Right kidney (tissue), 9 donors: Measurements from ENCODE around the gene TMCC1.
A peak's percentile ranks its signal among the peaks of the same experiment; 100 is the strongest.
"Not testable (repeated sequence)": the region's sequence is repeated elsewhere in the genome, so short reads cannot be mapped to it uniquely, and the experiment has no call there.

Experiments
- DNase-seq: peaks from one replicate; pipeline ENCODE4 v3.0.0-alpha.2; 2016
- long read RNA-seq, 8 donors: transcript quantifications; one replicate each; lab custom pipeline, GENCODE V29; 2026

The TMCC1 gene
- long read RNA-seq, donor 1, result 0 reads
- long read RNA-seq, donor 2, result 0 reads
- long read RNA-seq, donor 3, result 0 reads
- long read RNA-seq, donor 4, result 0 reads
- long read RNA-seq, donor 5, partial matches to known transcripts, result 0 of 2 reads
- long read RNA-seq, donor 5, other reads (novel, unspliced or antisense), result 0 of 2 reads
- long read RNA-seq, donor 6, partial matches to known transcripts, result 0 of 2 reads
- long read RNA-seq, donor 6, other reads (novel, unspliced or antisense), result 0 of 2 reads
- long read RNA-seq, donor 7, partial matches to known transcripts, result 0 of 3 reads
- long read RNA-seq, donor 7, other reads (novel, unspliced or antisense), result 0 of 3 reads
- long read RNA-seq, donor 8, partial matches to known transcripts, result 0 of 1 reads
- long read RNA-seq, donor 8, other reads (novel, unspliced or antisense), result 0 of 1 reads

DNA sequence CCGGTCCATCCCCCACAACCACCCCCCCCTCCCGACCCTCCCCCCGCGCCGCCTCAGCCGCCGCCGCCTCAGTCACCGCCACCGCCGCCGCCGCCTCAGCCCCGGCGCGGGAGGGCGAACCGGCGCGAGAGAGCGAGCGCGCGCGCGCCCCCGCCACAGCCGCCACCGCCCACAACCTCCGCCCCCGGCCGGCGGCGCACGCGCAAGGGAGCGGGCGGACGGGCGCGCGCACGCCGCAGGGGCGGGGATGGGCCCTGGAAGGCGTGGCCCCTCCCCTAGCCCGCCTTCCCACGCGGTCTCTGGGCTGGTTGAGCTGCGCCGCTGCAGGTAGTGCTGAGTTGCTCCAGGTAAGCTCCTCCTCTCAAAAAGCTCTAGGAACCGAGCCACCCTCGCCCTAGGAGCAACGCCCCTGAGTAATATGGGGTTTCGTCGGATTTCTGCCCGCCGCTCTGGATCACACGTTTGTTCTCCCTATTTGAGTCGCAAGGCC, at the start of gene TMCC1:
TSS of gene TMCC1 (minus strand) at position 131 of the 490 bp plus-strand sequence.
- peak; percentile 88 for DNase-seq

DNA sequence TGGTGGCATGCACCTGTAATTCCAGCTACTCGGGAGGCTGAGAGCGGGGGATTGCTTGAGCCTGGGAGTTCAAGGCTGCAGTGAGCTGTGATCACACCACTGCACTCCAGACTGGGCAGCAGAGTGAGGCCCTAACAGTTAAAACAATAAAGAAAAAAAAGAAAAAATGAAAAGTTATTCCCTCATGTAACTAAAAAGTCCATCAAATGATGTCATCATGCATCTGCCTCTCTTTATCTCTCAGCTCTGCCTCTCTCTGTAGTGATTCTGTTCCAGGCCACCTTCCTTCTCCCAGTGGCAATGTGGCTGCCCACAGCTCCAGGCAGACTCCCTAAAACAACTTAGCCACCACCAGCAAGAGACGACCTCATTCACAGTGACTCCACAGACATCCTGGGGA, 49.5 kb upstream of the TMCC1 start:
- no peak for DNase-seq

DNA sequence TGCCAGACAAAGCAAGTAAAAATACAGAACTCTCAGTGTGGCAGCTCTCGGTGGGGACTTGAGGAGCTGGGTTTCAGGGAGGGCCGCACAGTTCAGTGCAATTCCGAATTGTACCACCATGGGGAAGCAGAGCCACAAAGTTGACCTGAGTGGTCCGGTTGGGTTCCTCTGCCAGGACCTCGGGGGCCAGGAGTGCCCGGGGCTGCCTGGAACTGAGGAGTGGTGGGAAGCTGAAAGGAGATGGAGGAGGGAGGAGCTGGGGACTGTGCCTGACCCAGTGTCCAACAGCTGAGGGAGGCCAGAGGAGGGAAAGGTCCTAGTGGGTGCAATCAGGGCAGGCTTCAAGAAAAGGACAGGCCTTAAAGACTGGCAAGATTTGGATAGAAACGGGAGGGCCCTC, 48.8 kb upstream of the TMCC1 start:
- DNase-seq, result peak; percentile 62

DNA sequence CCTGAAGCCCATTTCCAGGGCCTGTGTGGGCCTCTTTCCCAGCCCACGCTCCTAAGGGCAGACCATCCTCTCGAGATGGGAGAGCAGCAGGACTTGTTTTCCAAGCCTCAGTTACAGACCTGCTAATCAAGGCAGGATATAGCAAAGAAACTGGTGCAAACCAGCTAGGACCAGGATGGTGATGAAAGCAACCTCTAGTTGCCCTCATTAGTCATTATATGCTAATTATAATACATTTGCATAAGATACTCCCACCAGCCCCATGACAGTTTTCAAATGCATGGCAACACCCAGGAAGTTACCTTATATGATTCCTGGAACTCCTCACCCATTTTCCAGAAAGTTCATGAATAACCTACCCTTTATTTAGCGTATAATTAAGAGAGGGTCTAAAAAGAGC, 46.6 kb upstream of the TMCC1 start:
- DNase-seq, result no peak

DNA sequence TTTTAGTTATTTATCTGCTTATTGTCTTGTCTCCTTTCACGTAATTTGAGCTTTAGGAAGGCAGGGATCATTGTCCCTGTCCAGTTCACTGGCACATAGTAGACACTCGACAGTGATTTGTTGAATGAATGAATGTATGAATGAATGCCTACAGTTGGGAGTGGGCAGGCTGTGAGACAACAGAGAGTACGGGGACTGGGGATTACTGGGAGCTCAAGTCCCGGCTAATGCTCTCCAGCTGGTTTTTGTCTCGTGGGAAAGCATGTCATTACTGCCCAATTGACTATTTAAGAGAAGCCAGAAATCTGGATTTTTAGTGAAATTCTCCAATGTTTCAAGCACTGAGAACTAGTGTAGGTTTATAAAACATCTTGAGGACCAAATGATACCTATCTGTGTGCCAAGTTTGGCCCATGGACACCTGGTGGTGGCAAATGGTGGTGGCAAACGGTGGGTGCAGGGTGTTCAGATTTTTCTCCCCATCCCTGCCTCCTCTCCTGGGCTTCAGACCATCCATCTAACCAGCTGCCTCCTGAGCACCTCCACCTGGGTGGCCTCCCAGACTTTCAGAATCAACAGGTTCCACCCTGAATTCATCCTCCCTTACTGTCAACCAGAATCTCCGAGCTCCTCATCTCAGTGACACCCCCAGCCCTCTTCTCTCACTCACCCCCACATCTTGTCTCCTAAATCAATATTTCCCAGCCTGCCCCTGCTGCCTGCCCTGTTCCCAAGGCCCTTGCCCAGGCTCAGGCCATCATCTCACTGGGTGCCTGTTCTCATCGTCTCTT, 44.8 kb upstream of the TMCC1 start:
- DNase-seq, result no peak

DNA sequence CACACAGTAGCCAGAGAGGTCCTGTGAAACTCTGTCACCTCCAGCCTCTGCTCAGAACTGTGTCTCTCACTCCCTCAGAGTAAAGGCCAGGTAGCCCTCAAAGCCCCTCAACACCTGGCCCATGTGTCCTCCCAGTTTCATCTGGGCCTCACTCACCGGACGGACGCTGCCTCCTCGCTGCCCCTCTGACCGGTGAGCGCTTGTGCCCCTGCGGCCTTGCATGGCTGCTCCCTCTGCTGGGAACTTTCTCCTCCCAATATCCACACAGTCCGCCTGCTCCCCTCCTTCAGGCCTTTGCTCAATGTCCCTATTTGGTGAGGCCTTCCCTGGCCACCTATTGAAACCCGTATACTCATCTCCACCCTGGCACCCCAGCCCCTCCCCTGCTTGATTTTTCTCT, 44.2 kb upstream of the TMCC1 start:
- no peak for DNase-seq

DNA sequence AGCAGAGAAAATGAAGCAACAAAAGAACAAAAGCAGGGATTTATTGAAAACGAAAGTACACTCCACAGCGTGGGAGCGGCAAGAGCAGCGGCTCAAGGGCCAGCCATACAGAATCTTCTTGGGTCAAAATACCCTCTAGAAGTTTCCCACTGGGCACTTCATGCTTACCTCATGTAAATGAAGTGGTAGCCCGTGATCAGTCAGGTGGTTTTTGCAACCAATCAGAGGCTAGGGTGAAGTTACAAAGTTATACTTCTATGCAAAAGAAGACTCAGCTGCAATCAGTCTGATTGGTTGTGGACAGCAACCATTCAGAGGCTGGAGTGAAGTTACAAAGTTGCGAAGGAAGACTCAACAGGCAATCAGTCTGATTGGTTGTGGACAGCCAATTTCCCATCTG, 43.2 kb upstream of the TMCC1 start:
- peak; percentile 11 for DNase-seq

DNA sequence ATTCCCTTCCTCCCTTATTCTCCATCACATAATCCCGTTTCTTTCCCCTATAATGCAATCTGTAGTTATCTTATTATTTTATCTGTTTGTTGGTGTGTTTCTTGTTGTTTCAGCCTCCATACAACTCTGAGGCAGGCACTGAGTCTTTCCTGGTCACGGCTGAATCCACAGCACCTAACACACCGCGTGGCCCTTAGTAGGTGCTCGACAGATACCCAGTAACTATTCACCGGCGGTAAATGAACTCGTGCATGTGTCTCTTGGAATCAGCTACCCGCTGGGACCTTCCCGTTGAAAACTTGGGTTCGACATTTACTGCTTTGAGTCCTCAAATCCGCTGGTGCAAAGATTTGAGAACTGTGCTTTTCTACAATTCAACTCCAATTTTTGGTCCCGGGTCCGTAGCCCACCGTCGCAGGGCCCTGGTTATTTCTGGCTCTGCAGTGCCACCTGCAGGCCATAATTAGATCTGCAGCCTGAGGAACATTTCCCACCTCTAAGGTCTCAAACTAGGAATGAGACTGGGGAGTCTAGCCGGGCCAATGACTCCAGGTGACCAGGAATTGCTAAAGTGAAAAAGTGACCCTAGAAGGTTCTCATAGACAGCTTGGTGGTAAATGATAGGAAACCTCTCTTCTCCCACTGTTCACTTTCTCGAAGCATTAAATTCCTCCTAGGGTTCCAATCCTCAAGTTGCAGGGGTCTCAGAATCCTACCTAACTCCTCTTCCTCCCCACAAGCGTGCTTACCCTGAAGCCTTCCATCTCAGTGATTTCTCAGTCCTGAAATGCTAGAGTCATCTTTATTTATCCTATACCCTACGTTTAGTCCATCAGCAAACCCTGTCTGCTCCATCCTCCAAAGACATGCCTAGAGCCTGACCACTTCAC, 41.0 kb upstream of the TMCC1 start:
- peak; percentile 40 for DNase-seq

DNA sequence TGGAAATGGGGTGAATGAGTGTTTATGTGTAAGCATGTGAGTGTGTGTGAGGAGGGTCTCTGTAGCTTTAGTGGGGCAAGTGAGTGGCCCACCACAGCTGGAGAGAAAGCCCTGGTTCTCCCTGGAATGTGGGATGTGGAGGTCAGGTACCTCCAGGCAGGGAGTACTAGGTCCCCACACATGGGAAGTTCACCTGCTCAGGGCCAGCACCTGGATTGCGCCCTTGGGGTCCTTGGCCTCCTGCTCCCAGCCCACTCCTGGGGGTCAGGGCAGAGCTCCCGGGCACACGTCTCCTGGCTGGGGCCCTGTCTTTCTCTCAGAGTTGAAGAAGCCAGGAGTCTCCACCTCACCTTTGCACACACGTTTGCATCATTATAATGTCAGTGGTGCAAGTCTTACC, 40.0 kb upstream of the TMCC1 start:
- no peak for DNase-seq

DNA sequence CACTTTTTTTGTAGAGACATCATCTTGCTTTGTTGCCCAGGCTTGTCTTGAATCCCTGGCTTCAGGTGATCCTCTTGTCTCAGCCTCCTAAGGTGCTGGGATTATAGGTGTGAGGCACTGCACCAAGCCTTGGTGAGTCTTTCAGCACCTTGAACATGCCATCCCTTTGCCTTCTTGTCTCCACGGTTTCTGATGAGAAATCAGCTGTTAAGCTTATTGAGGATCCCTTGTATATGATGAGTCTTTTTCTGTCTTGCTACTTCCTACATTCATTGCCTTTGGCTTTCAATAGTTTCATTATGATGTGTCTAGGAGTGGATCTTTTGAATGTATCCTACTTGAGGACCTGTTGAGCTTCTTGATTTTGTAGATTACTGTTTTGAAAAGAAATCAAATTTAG, 35.9 kb upstream of the TMCC1 start:
- DNase-seq, result no peak

DNA sequence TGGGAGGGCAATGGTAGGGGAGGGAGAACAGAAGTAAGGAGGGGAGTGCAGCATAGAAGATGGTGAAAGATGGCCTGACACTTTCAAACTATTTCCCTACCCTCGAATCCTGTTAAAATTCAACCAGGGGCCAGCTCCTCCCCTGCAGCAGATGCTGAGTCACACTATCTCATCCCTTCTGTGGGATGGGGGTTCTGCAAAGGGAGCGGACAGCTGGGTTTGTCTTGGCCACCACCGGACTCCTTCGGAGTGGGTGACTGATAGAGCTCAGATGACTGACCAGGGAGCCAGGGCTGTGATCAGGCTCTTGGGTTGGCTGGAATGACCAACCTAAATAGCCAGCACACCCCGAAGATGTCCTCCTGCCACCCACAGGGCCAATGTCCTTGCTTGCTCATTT, 33.6 kb upstream of the TMCC1 start:
- no peak for DNase-seq

DNA sequence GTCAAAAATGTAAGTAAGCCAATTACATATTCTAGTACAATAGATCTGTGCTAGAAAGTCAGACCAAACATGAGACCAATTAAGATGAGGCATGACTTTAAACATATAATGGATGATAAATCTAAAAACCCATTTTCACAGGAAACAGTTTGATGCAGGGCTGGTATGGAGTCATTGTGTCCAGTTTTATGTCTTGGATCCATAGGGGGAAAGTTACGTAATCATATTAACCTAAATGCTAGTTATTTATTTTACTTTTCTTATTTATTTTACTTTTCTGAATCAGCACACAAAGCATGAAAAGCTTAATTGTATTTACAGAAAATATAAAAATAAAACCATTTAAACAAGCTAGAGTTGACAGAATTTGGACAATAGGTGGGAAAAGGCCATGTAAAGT, 26.3 kb upstream of the TMCC1 start:
- no peak for DNase-seq

DNA sequence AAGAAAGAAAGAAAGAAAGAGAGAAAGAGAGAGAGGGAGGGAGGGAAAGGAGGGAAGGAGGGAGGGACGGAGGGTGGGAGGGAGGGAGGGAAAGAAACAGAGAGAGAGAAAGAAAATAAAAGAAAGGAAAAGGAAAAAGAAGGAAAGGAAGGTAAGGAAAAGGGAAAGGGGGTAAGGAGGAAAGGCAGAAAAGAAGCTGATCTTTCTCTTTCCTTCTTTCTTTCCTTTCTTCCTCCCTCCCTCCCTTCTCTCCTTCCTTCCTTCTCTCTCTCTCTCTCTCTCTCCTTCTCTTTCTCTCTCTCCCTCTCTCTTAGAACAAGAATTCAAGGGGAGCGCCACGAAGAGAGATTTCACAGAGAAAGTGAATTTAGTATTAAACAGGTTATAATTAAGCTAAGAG, 25.8 kb upstream of the TMCC1 start:
- no peak for DNase-seq

DNA sequence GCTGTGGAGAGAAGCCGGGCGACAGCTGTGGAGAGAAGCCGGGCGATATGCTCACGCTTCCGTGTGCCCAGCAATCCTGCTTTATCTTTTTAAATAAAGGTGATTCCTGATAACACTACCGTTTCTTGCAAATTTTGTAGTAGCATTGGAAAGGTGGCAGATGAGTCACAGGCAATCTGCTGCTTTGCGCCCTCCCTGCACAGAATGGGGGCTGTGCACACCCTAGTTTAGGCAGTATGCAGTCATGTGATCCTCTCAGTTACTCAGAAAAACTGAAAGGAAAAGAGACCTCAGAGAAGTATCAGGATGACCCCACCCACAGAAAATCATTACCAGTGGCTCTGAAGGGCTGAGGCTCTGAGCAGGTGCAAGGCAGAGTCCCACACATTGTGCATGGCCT, 24.9 kb upstream of the TMCC1 start:
- DNase-seq, result no peak

DNA sequence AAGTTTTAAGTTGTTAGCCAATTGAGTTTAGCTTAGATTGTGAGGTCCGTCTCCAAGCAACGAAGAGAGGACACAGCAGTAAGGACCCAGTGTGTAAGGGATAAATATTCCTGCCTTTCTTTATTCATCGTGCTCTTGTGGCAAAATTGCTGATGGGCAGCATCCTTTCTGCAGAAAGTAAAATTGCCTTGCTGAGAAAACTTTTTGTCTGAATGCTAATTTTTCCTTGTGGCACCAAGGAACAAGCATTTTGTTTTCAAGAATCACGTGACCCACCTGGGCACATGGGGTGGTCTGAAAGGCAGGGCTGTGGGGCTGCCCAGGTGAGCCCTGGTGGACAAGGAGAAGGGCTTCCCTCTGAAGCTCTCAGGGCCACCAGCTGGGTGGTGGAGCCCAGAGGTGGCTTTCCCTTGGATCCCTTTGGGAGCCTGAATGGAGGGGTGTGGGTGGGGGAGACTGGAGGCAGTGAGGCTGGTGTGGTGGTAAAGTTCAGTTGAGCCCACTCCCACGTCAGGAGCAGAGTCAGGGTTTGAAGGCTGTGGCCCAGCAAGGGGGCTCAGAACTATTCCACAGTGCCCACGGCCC, 24.0 kb upstream of the TMCC1 start:
- DNase-seq, result no peak

DNA sequence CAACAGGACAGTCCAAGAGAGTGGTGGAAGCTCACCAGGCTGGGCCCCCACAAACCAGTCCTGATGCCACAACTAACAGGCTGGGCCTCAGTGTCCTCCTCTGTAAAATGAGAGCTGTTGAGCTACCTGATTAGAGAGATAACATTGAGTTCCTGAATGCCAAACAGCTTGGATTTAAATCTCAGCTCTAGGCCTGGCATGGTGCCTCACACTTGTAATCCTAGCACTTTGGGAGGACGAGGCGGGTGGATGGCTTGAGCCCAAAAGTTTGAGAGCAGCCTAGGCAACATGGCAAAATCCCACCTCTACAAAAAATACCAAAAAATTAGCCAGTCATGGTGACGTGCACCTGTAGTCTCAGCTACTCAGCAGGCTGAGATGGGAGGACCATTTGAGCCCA, 20.1 kb upstream of the TMCC1 start:
- DNase-seq, result no peak

DNA sequence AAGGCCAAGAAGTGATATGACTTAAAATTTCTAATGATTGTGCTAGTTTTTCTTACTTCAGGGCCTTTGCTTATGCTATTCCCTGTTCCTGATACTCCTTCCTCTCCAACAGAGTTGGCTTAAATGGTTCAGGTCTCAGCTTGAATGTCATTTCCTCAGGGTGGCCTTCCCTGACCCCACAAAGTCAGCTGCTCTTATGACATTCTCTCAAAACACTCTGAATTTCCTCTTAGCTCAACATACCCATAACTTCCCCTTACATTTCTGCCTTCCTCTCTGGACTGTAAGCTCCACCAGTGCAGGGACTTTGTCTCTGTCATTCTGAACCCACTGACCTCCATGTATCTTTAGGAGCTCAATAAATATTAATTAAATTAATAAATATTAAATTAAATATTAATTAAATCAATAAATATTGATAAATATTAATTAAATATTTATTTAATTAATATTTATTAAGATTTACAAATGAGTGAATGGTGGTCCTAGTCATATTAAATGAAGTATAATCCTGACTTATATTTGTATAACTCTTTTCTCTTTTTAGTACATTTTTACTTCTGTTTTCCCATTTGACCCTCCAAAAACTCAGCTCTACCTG, 17.9 kb upstream of the TMCC1 start:
- no peak for DNase-seq

DNA sequence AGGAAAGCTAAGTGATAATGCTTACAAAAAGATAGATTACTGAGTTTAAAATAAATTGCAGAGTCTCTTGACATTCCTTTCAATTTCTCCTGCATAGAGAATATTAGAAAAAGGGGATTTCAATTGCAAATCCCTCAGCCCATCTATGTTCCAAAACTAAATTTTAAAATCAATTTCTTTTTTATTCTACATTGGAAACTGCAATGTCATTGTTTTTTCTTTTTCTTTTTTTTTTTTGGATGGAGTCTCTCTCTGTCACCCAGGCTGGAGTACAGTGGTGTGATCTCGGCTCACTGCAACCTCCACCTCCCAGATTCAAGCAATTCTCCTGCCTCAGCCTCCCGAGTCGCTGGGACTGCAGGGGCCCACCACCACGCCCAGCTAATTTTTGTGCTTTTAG, 15.7 kb upstream of the TMCC1 start:
- not testable (repeated sequence) for DNase-seq

DNA sequence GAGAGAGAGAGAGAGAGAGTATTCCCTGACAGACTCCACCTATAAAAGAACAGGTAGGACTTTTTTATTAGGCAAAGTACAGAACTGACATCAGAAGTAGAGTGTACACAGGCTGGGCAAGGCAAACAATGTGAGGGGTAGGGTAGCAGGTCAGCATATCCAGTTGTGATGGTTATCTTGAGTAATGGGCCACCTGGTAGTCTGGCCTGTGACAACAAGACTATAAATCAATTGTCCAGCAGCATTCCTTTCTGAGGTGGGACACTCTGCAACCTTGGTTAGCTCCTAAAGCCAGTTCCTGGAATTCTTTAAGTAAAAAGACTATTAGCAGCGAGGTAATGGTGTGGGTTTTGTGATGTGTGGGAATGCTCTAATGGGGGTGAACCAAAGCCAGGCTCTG, 14.9 kb upstream of the TMCC1 start:
- no peak for DNase-seq

DNA sequence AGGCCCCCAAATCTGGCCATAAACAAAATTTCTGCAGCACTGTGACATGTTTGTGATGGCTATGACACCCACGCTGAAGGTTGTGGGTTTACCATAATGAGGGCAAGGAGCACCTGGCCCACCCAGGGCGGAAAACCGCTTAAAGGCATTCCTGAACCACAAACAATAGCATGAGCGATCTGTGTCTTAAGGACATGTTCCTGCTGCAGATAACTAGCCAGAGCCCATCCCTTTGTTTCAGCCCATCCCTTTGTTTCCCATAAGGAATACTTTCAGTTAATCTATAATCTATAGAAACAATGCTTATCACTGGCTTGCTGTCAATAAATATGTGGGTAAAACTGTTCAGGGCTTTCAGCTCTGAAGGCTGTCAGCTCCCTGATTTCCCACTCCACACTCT, 7.8 kb upstream of the TMCC1 start:
- DNase-seq, result not testable (repeated sequence)

DNA sequence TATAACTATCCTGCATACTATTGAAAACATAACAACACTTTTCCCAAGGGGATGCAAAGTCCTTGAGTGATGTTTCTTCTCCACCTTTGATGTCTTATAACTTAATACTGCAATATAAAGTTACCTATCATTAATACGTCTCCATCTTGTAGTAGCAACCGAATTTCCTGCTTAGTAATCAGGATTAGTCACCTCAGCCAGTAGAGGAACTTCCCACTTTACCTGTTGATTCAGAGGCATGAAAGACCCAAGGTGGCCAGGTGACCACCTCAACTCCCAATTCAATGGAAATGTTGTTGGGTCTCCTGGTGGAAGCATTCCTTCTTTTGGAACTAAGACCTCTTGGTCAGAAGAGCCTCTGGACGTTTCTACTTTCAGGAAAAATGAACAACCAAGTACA, 3.5 kb upstream of the TMCC1 start:
- no peak for DNase-seq
